IPS DF 19.7 (cell line): ENCODE data around the gene RPS6KA2.

ENCODE experiments used
- DNase-seq: peaks from one replicate; pipeline ENCODE4 v3.0.0-alpha.2; 2013; ENCODE audit warnings: low read depth, low spot score

Gene RPS6KA2

GRCh38 chr6:166469426-166469961, 157.6 kb downstream of the RPS6KA2 start:
- no peak for DNase-seq

- DNase-seq, result no peak
These were observed 159.5 kb downstream of the RPS6KA2 start for GRCh38 chr6:166467436-166468000.

DNA sequence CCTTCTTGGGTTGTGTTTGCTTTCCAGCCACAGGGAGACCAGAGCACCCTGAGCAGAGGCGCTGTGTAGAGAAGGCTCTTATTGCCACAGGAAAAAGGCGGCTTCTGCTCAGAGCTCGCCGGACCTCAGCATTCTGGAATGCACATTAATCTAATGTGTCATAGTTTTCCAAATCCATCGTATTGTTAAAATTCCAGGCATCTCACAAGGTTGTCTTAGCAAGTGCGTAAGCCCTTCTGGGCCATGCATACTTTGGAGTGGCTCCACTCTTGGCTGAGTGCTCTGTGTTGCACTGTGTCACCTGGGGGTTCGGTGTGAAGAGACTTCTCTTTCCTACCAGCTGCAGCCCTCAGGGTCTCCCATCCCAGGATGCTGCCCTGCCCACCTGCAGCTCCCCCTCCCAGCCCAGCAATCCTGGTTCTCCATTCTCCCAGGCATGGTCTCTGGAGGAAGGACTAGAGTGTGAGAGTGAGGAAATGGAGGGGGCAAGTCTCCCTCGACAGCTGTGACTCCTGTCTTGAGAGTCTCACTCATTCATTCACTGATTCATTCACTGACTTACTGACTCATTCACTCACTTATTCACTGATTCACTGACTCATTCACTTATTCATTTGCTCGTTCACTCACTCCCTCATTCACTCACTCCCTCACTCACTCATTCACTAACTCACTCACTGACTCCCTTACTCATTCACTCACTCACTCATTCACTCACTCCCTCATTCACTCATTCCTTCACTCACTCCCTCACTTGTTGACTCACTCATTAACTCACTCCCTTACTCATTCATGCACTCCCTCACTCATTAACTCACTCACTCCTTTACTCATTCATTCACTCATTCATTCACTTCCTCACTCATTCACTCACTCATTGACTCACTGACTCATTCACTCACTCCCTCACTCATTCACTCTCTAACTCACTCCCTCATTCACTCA, 160.6 kb downstream of the RPS6KA2 start:
- no peak for DNase-seq

DNA sequence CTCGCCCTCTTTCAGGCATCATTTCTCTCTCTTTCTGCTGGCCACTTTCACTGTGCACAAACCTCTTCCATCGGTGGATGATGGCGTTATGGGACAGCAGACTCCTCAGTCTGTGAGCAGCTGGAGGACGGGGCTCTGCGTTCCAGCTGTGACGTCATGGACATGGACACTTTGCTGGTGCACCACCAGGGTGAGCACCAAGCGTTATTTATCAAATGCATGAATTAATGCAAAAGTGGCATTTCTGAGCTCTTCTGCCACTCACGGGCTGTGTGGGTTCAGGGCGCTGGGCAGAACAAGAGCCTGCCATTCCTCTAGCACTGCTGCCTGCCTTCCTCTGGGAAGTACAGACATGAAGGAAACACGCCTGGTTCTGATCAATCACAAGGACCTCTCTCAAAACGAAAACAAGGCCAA, 161.4 kb downstream of the RPS6KA2 start:
- no peak for DNase-seq

- DNase-seq, result no peak
These were observed 162.1 kb downstream of the RPS6KA2 start for GRCh38 chr6:166465003-166465399.

GRCh38 chr6:166464068-166465002, 162.7 kb downstream of the RPS6KA2 start:
- DNase-seq, result no peak

- no peak for DNase-seq
These were observed 163.5 kb downstream of the RPS6KA2 start for GRCh38 chr6:166463359-166464067.

DNA sequence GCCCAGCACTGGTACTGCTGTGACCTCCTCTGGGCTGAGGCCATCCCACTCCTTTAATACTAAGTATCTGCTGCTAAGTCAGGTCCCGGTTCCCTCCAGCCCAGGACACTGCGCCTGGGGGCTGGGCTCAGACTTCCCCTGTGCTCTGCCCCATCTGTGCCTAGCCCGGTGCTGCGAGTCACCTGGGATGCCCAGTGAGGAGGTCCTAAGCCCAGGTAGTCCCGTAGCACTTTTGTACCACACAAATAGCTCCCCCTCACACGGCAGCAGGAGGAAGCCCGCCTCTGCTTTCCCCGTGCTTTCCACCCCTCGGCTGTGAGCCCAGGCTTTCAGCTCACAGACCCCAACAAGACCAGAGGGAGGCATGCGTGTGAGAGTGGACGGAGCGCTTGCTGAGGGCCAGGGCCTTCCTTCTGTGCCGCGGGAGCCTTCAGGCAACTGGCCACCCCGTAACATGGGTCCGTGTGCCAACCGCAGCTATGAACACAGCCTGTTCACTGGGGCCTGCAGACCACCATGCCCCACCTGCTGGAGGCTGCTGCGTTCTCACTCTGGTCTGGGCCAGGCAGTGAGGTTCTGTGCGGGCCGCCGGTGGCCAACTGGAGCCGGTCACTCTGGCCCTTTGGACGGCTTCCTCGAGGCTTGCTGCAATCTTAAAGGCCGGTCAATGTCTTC, 164.5 kb downstream of the RPS6KA2 start:
- no peak for DNase-seq

DNA sequence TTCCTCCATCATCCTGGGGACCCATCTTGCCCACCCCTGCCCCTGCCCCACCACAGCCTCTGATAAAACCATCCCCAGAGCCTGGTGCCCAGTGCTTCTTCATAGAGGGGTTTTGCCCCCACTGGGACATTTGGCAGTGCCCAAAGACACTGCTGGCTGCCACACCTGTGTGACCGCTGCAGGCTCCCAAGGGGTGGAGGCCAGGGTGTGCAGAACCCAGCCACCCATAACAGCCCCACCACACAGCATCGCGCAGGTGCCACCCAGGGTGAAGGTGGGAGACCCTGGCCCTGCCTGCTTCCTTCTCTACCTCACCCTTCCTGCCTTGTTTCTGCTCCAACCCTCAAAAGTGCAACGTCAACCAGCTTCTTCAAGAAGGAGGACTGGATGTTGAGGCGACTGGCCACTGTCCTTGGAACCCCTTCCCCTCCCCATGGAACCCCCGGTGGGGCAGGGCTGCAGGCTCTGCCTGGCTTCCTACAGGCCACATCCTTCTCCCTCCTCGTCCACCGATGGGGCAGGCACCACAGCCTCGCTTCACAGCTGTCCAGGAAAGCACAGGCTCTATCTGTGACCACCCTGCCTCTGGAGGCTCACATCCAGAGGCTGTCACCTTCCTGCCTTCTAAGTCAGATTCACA, 165.1 kb downstream of the RPS6KA2 start:
- DNase-seq, result no peak

GRCh38 chr6:166460473-166461437, 166.3 kb downstream of the RPS6KA2 start:
- no peak for DNase-seq

GRCh38 chr6:166459906-166460305, 167.1 kb downstream of the RPS6KA2 start:
- no peak for DNase-seq

DNA sequence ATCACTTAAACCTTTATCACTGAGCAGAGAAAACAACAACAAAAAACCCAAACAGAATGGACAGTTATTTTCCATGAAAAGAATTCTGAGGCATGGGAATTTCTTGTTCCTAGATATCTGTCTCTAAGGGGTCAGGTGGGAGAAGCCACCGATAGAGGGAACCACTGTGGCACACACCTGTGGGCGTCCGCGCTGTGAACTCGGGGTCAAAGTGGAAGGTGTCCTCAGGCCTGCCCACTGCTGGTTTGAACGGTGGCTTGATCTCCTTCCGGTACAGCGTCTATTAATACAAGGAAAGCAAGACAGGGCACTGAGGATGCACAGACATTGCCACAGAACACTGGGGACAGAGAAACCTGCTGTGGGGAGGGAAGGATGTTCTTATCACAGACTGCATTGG, 167.8 kb downstream of the RPS6KA2 start:
- no peak for DNase-seq

GRCh38 chr6:166456395-166457156, 170.5 kb downstream of the RPS6KA2 start:
- no peak for DNase-seq

- DNase-seq, result no peak
These were observed 172.1 kb downstream of the RPS6KA2 start for GRCh38 chr6:166454692-166455515.

DNA sequence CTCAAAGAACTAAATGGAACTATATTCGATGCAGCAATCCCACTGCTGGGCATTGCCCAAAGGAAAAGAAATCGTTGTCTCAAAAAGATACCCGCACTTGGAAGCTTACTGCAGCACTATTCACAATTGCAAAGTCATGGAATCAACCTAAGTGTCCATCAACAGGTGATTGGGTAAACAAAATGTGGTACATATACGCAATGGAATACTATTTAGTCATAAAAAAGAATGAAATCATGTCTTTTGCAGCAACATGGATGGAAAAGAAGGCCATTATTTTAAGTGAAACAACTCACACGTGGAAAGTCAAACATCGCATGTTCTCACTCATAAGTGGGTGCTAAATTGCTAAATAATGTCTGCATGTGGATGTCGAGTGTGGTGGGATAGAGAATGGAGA, 173.4 kb downstream of the RPS6KA2 start:
- DNase-seq, result no peak

DNA sequence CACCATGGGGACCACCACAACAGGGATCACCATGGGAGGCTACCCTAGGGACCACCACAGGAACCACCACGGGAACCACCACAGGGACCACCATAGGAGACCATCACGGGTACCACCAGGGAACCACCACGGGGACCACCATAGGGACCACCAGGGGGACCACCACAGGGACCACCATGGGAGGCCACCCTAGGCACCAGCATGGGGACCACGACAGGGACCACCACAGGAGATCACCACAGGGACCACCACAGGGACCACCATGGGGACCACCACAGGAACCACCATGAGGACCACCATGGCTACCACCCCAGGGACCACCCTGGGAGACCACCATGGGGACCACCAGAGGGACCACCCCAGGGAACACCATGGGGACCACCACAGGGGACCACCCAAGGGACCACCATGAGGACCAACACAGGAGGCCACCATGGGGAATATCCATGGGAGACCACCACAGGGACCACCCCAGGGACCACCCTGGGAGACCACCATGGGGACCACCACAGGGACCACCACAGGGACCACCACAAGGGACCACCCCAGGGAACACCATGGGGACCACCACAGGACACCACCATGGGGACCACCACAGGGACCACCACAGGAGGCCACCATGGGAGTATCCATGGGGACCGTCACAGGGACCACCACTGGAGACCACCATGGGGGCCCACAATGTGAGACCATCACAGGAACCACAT, 176.7 kb downstream of the RPS6KA2 start:
- DNase-seq, result no peak

DNA sequence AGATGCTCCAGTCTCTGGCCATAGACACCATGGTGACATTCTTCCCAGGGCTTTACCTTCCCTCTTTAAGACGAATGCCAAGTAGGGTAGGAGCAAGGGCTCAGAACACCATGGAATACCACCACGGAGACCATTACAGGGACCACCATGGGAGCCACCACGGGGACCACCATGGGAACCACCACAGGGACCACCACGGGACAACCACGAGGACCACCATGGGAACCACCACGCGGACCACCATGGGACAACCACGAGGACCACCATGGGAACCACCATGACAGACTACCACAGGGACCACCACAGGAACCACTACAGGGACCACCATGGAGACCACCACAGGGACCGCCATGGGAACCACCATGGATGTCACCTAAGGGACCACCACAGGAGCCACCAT, 177.4 kb downstream of the RPS6KA2 start:
- no peak for DNase-seq
